GM18867 (cell line): ENCODE measurements around the gene REPS2.

Experiments used
- ATAC-seq: cut with Tn5 transposase; IDR thresholded peaks from one replicate; pipeline ENCODE4 v1.9.1; 2021; ENCODE audit warnings: mild to moderate bottlenecking, moderate library complexity; ENCODE audit not compliant: unreplicated experiment

Gene REPS2

DNA sequence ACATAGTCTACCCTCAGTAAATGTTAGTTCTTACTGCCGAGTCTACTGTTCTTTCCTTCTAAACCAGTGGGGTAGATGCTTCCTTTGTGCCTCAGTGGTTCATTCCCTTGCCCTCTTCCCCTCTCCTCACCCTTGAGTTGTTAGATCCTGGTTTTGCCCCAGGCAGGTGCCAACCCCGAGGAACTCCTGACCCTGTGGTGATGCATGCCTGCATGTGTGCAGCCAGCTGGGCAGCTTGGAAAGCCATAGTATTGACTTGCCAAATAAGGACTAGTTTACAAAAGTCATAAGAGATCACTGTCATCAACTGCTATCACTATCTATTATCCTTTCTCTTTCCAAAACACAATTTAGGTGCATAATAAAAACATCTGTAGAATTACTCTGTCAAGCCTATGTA lies 50.9 kb downstream of the REPS2 start:
- no peak for ATAC-seq

DNA sequence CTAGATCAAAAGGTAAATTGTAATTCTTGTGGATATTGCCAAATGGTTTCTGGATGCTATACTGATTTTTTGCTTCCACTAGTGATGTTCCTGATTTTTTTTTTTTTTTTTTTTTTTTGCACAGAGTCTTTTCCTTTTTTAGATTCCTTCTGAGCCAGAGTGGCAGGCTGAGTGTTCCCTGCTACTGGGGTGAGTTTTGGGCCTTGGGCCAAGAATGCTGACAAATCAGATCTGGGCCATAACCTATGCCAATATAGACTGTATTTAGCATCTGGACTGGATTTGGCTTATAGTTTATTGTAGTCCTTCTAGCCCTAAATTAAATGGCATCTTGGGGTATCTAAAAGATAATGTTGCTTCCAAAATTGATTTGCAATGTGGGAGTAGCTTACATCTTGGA lies 52.8 kb downstream of the REPS2 start:
- ATAC-seq, result no peak

DNA sequence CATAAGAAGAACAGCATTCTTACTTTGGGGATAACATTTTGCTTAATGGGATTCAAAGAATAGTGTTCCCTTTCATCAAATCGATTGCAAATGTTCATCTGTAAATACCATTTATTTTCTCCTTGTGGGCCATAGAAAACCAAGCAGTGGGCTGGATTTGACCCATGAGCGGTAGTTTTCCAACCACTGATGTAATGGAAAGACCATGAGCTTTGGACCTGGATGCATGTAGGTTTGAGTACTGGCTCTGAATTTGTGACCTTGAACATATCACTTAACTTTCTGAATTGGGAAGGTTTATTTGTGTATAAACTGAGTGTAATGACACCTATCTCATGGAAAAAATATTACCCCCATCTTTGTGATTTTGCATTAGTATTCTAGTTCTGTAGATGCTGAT lies 54.3 kb downstream of the REPS2 start:
- no peak for ATAC-seq

DNA sequence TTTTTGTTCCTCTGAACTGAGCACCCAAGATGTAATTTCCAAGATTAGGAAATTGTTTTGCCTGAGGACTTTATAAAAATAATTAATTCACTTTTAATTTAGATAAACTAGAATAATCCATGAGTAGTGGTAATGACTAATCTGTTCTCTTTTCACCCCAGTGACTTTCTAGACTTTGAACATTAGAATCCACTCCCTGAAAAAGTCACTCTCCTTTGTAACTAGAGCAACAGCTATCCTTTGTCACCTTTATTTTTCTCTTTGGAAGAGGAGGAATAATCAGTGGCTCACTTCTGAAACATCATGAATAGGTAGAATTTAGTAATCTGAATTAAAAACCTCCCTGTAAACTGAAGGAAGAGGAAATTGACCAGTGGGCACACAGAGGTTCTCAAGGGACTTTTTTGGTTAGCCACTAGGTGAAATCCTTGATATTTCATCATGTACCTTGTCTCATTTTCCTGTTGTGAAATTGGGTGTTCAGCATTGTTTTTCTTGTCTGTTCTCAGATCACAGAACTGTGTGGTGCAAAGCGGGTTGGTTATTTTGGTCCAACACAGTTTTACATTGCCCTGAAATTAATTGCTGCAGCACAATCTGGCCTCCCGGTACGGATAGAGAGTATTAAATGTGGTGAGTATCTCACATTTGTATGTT lies 59.4 kb downstream of the REPS2 start:
- ATAC-seq, result no peak

DNA sequence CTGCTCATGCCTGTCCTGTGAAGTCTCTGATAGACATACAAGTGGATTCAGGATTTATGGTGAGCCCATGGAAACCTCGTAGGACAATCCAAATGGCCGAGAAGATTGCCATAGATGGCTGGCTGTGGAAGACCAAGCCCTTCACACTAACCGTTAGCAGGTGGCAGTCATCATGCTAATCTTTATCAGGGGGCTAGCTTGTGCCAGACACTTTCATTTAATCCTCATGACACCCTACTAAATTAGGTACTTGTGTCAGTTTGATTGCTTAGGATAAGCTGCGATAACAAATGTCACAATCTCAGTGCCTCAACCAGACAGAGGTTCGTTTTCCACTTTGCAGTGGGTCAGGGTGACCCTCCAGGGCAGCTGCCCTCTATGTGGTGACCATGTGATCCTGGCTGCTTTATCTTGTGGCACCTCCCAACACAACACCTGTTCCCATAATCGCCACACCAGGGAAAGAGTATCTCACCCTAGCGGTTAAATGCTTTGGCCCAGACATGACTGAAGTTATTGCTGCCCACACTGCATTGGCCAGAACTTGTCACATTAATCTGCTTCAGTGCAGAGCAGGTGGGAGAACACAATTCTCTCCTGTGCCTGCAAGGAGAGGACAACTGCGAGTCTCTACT lies 60.8 kb downstream of the REPS2 start:
- no peak for ATAC-seq

DNA sequence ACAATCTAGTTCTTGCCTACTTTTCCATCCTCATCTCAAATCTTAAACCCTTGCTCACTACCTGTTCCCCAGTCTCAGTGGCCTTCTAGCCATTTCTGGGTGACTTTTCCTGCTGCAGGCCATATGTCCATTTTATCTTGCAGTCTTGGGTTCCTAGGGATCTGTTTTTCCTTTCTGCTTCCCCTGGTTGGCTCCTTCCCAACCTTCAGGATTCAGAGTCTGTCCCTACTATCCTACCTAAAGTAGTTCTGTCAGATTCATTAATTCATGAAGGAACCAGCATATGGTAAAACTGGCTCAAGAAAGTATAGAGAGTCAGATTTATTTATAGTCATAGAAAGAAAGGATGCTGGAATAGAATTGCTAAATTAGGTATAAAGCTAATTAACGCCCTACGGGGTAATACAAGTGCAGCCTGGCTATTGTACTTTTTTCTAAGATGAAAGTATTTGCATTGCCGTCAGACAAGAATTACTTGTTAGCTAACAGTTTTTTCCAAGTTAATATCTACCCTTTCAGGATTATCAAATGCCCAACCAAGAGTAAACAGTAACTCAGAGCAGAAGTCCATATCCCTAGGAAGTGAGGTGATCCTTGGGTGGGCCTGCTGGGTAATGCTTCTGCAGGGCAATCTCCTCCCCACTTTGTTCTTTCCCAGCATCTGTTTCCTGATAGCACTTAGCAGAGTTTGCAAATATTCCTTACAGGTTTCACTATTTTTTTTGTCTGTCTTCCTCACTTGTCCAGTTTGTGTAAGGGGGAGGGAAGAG lies 63.6 kb downstream of the REPS2 start:
- no peak for ATAC-seq

DNA sequence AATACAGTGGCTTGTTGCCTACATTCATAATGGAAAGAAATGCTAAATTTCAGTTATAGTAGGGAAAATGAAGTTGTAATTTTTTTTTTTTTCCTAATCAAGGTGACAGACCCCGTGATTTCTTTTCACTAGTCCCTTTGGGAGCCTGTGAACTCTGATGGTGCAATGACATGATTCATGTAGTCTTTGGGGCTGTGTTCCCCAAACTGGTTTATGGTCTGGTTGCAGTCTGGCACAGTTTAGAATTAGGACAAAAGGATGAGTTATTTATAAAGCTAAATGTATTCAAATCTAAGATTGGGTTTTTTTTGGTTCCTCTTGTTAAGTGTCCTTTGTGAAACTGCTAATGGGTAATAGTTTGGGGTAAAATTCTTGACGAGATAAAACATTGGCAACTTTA lies 66.0 kb downstream of the REPS2 start:
- no peak for ATAC-seq

DNA sequence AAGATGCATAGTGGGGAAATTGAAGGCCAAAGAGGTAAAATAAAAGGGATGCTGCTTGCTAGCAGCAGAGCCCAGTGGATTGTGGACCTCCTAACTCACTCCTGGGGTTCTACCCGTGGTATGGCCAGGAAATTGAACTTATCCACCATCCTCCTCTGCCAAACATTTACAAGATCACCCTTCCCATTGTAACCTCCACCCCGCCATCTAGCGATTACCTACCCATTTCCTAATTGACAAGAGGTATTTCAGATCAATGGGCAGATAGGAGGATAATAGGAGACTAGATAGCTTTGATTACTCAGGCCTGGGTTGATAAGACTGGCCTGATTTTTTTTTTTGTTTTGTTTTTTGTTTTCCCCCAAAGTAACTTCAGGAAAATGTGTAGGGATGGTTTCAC lies 67.8 kb downstream of the REPS2 start:
- ATAC-seq, result no peak

DNA sequence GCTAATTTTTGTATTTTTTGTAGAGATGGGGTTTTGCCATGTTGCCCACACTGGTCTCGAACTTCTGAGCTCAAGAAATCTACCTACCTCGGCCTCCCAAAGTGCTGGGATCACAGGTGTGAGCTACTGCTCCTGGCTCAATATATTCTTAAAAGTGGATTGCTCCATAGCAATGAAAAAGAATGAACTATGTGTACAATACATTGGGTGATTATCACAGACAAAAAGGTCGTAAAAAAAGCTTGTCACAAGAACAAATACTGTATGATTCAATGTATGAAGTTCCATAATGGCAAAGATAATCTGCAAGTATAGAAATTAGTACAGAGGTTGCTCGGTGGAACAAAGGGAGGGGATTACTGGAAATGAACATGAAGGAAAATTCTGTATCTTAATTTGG lies 70.7 kb downstream of the REPS2 start:
- ATAC-seq, result no peak

DNA sequence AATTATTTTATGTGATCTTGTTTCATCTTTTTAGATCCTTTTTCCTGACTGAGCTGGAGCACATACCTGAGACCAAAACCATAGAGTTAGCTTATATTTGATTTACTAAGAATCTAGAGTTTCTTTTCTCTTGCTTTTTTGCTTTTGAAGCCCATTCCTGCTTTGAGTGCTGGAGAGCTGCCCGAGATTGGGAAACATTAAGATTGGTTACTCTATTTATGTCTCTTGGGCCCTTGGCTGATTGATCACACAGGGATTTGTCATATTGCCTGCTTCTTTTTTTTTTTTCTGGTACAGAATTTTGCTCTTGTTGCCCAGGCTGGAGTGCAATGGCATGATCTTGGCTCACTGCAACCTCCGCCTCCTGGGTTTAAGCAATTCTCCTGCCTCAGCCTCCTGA lies 73.9 kb downstream of the REPS2 start:
- ATAC-seq, result no peak

DNA sequence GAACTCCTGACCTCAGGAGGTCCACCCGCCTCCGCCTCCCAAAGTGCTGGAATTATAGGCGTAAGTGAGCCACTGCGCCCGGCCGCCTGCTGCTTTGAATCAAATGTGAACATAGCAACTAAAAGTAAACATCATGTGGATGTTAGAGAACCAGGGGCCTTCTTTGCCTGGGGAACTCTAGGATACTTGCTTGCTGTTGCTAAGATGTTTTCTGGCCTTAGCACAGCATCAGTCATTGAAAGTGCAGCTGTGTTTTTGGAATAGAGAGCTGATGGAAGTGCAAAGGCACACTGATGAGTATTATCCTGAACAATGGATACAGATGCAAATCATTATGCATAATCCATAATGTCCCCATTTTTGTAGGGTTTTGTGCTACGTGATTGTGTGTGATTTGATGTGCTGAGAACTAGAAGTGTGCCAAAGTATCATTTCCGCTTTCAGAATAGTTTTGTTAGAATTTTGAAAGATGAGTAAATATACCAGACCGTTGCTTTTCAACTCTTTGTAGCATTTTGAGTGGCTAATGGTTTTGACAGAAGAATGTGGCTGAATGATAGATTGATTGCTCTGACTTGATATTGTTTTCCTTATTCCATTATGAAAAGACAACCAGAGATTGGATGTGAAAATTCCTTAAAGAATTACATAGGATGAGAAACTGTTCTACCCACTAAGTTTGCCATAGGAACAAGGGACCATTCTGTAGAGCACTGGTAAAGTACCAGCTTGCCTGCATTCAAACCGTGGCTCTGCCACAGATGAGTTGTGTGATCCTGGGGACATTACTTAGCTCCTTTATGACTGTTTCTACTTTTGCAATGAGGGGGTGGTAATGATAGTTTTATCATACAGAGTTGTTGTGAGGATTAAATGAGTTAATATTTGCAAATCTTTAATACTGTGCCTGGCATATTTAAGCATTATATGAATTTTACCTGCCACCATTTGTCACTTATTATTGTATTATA lies 74.7 kb downstream of the REPS2 start:
- peak; percentile 62 for ATAC-seq

DNA sequence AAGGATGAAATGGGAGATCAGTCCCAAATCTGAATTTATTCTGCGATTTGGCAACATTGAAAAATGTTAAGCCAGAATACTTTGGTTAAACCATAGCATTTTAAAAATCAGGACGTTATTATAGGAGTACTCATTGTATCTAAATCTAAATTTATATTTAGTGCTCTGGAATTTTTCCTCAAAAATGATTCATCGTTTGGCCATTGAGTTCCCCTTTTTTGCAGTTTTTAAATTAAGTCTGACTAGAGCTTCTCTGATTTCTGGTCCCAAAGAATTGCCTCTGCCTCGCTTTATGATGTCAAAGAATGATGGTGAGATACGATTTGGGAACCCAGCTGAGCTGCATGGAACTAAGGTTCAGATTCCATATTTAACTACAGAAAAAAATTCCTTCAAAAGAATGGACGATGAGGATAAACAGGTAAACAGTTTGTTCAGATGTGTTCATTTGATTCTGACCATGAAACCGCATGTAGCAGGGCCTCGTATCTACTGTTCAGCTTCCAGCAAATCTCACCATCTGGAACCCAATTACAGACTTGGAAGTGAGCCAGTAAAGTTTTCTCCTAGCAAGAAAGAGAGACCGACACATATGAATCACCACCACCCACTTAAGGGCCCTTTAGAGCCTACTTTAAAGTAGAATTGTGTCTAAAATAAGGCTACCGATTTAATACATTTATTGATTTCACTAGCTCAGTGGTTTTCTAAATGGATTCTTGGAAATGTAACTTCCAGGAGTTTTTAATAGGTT lies 75.6 kb downstream of the REPS2 start:
- ATAC-seq, result no peak

DNA sequence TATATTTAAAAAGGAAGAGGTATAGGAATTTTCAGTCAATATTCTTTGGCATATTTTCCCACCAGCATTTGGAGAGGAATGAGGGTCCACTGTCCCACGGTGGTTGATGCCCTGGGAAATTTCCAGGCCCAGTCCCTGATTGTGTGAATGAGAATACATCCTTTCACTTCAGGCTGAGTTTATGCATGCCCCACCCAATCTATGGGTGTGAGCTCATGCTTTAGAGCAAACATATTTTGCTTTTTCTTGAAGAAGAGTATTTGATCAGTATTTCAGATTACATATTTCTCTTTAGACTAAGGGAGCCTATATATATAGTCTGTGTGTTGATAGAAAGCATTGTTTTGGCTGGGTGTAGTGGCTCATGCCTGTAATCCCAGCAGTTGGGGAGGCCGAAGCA lies 77.2 kb downstream of the REPS2 start:
- no peak for ATAC-seq

DNA sequence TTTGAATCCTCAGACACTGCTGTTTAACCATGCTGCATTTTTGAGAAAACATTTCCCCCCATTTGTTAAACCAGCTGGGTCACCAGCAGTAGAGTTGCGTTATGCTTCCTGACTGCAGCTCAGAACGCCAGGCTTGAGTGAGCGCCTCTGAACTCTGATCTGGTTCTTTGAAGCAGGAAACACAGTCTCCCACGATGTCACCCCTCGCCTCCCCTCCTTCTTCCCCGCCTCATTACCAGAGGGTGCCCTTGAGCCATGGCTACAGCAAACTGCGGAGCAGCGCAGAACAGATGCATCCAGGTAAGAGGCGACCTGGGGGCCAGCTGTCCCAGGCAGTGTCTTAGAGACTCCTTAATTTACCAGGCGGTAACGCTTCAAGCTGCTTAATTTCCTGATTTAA lies 78.4 kb downstream of the REPS2 start:
- no peak for ATAC-seq

DNA sequence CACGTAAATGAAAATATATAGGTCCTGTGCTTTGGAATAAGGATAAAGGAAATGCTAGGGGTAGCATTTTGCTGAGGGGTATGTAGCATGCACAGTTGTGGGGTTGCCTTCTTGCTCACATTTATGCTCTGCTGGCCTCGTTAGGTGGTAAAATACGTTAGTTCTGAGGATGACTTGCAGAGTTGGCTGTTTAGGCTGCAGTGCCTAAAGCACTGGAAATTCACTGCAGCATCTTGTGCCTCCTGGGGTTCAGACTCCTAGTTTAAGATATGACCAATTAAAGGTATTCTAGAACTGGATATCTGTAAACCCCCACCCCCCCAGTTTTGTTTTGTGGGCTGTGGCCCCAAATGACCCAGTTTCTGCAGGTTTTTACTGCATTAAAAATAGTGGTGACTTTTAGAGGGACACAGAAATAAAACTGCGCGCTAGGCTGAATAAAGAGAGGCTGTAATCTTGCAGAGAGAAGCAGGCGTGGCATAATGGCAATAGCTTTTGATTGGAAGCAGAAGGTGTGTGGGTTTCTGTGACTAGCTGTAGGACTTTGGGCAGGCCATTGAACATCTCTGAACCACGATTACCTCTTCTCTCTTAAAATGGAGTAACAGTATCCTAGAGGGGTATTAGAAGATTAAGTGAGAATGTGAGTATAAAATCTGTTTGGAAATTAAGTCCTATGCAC lies 79.3 kb downstream of the REPS2 start:
- ATAC-seq, result no peak

DNA sequence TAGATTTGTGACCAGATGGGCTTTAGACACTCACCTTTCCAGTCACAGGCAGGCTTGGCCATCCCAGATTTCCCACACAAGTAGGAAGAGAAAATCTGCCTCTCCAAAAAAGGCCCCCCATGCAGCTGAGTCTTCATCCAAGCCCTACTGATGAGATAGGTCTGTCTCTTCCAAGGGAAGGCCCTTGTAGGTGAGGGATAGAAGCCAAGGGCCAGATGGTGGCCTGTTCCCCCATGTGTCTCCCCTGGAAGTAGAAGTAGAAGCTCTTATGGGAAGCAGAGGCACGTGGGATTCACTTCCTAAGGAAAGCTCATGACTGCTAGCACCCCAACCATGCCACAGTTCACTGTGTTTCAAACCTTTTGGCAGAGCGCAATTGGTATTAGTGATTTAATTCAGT lies 81.5 kb downstream of the REPS2 start:
- no peak for ATAC-seq

DNA sequence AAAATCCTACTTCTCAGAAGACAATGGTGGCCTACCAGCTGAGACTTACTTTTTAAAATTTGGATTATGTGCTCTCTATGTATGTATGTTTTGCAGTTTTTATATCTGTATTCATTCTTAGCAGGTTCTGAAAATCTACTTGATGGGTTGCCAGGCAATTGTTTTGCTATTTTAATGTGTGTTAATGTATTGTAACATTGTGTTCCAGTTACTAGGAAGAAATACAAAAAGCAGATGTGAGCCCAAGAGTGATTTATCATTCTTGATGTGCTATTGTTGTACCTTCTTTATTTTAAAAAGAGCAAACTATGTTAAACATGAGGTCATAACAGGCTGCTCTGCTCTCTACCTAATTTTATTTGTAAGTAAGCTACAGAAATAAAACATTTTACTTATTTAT lies 81.9 kb downstream of the REPS2 start:
- ATAC-seq, result no peak

DNA sequence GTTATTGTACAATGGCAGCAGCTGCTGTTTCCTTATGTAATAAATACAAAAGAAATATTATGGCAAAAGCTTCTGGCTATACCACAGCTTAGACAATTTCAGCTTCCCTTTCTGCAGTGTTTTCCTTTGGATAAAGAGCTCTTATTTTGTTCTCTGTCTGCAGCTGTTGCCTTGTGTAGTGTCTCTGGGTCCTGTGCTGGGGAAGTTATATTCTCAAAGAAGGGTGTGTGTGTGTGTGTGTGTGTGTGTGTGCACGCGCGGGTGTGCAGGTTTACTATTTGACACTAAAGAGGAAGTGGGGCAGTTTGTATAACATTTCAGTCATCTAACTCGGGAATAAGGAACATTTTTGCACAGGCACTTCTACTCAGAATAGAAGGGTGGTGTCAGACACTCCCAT lies 83.6 kb downstream of the REPS2 start:
- ATAC-seq, result no peak

DNA sequence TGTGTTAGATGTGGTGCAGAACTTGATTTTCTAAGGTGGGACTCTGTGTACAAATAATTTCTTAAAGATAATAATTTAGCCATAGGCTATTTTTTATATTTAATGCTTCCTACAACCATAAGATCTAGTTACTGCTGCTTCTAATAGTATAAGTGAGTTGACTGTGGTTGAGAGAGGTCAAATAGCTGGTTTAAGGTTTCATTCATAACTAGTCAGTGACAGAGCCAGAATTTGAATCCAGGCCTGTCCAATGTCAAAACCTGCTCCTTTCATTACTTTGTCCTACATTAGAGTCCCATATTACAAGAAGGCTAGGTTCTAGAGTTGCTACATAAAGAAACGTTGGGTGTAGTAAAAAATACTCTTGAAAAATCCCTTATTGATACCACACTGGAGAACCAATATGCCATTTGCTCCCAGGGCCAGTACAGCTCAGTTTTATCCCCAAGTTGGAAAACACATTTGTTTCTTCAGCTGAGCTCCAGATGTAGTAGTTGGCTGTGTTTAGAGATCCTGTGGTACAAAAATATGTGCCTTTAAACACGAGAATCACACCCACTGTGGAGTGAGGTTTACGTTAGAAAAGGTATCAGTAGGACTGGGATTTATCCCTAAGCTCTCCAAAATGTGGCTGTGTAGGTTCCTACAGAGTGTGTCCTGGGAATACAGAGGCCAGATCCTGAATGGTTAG lies 84.3 kb downstream of the REPS2 start:
- ATAC-seq, result no peak
